PC-9 (cell line): ENCODE results near the gene PTPN14.

Source experiments
- EZH2 ChIP-seq: fragments of 200-600 bp; sonication (generic); IDR thresholded peaks from 2 replicates; pipeline ENCODE4 v1.8.0; 2017; ENCODE audit warnings: antibody characterized with exemption, low read depth
- TF ChIP-seq, protein P1 (sequence below): fragments of 200-600 bp; sonication (generic); conservative IDR thresholded peaks from 2 replicates; pipeline ENCODE4 v1.6.1; 2017; ENCODE audit warnings: mixed run types, antibody characterized with exemption, mild to moderate bottlenecking, moderate library complexity

DNA sequence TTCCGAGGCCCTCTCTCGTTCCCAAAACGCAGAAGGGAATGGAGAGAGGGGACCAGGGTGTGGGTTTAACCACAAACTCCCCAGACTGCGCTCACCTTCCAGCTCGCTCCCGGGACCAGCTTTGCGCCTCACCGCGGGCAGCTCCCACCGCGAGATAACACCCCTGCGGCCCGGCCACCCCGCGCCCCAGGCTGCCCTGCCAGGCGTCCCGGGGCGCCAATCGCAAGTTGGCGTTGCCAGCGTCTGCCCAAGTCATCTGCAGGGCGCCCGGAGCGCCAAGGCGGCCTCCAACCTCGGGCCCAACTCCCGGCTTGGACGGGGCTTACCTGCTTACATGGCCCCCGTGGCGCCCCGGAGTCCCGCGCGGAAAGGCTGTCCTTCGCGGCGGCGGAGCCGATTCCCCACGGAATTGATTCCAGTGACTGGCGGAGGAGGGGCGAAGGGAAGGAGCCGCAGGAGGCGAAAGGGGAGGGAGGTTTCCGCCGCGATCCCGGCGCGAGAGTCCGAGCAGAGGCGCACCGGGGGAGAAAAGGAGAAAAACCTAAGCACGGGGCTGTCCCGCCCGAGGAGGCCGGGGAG is 456 bp downstream of the PTPN14 start:
- TF ChIP-seq, protein P1, sequence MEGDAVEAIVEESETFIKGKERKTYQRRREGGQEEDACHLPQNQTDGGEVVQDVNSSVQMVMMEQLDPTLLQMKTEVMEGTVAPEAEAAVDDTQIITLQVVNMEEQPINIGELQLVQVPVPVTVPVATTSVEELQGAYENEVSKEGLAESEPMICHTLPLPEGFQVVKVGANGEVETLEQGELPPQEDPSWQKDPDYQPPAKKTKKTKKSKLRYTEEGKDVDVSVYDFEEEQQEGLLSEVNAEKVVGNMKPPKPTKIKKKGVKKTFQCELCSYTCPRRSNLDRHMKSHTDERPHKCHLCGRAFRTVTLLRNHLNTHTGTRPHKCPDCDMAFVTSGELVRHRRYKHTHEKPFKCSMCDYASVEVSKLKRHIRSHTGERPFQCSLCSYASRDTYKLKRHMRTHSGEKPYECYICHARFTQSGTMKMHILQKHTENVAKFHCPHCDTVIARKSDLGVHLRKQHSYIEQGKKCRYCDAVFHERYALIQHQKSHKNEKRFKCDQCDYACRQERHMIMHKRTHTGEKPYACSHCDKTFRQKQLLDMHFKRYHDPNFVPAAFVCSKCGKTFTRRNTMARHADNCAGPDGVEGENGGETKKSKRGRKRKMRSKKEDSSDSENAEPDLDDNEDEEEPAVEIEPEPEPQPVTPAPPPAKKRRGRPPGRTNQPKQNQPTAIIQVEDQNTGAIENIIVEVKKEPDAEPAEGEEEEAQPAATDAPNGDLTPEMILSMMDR: no peak
- no peak for TF ChIP-seq EZH2
